HepG2 (cell line): Measurements from ENCODE around the gene SH2D2A. TPM values are rescaled to one million over a fixed set of nuclear protein-coding genes. Genes with fewer than 3 reads are reported as not detected.

Experiments used
- ATAC-seq: fragments of 200-7000 bp; cut with Tn5 transposase; 3 replicates; pipeline ENCODE4 v1.9.1; 2020; ENCODE audit warnings: mild to moderate bottlenecking, moderate library complexity
- BruUV-seq: library from RNA; stranded (reverse); fragments of 400-500 nt; replicated peaks from 2 replicates; lab custom pipeline; 2021; lab: Mats Ljungman, UMichigan
- CTCF ChIA-PET: fragments of 300-600 bp; formaldehyde crosslinking; extraction: SDS; loops from one replicate; lab custom pipeline; 2021; ENCODE audit warnings: low total read pairs, inconsistent platforms, low intra/inter-chr PET ratio; lab: Yijun Ruan, JAX
- POLR2A ChIA-PET: fragments of 350-600 bp; sonication (Branson Sonifier 250); formaldehyde crosslinking; loops from one replicate; lab custom pipeline; 2020; ENCODE audit warnings: antibody characterized with exemption, inconsistent platforms; lab: Yijun Ruan, JAX
- DNase-seq: peaks from one replicate; pipeline ENCODE4 v3.0.0-alpha.2; 2015; ENCODE audit warnings: low spot score
- FAIRE-seq: peaks from 3 replicates; lab custom pipeline; 2011; peaks lifted over from hg19 to GRCh38; lab: Jason Lieb, UNC
- H2AFZ ChIP-seq: one replicate; pipeline ENCODE4 v1.6.1; 2011; ENCODE audit warnings: low read length, inconsistent platforms
- H3K27ac ChIP-seq: fragments of 300-600 bp; 3 replicates; pipeline ENCODE4 v1.8.0; 2011; ENCODE audit warnings: mixed run types, mild to moderate bottlenecking, mixed read lengths, low read length, inconsistent platforms; ENCODE audit not compliant: insufficient read depth; ENCODE audit errors: extremely low read length
- H3K27me3 ChIP-seq, 2 experiments: fragments of 200-600 bp in 1 of 2; 2 replicates in 1 of 2; 3 replicates in 1 of 2; pipeline versions ENCODE4 v1.6.0 to v1.8.0; 2011; ENCODE audit warnings: low read length in 2 of 2, mild to moderate bottlenecking in 2 of 2, moderate library complexity in 2 of 2, inconsistent platforms in 1 of 2; ENCODE audit not compliant: insufficient read depth in 2 of 2, control insufficient read depth in 1 of 2
- H3K36me3 ChIP-seq, 2 experiments: fragments of 200-600 bp in 1 of 2; replicated peaks in 1 of 2; 2 replicates in 1 of 2; 3 replicates in 1 of 2; pipeline versions ENCODE4 v1.5.1 to v1.8.0; 2011; ENCODE audit warnings: low read length in 2 of 2, inconsistent platforms in 1 of 2; ENCODE audit not compliant: insufficient read depth in 2 of 2, control insufficient read depth in 1 of 2
- H3K4me1 ChIP-seq: 2 replicates; pipeline ENCODE4 v1.5.1; 2012; ENCODE audit warnings: low read length, inconsistent platforms; ENCODE audit not compliant: insufficient read depth
- H3K4me2 ChIP-seq: 2 replicates; pipeline ENCODE4 v1.6.0; 2011; ENCODE audit warnings: low read depth, low read length, inconsistent platforms
- H3K4me3 ChIP-seq, 3 experiments: fragments of 200-600 bp in 1 of 3; sonication (generic), shearing (Covaris generic) in 1 of 3; replicated peaks in 1 of 3; 2 replicates each; pipeline ENCODE4 v1.5.1; 2011 to 2016; ENCODE audit warnings: low read length in 3 of 3, inconsistent platforms in 2 of 3, low read depth in 2 of 3, mild to moderate bottlenecking in 2 of 3, control low read depth in 1 of 3, mixed read lengths in 1 of 3; ENCODE audit not compliant: insufficient read depth in 1 of 3
- H3K79me2 ChIP-seq: one replicate; pipeline ENCODE4 v1.6.1; 2011; ENCODE audit warnings: low read length, inconsistent platforms; ENCODE audit not compliant: insufficient read depth
- H3K9ac ChIP-seq: 2 replicates; pipeline ENCODE4 v1.6.0; 2011; ENCODE audit warnings: mild to moderate bottlenecking, low read depth, low read length, inconsistent platforms; ENCODE audit not compliant: insufficient read depth
- H3K9me3 ChIP-seq: 2 replicates; pipeline ENCODE4 v1.5.1; 2012; ENCODE audit warnings: mild to moderate bottlenecking, low read length
- H4K20me1 ChIP-seq: 2 replicates; pipeline ENCODE4 v1.6.0; 2011; ENCODE audit warnings: inconsistent platforms, mild to moderate bottlenecking, low read length, moderate library complexity; ENCODE audit not compliant: insufficient read depth
- CCDC6 ChIP-seq: sonication (generic); formaldehyde crosslinking; IDR thresholded peaks from 2 replicates; pipeline ENCODE4 v1.8.1; 2022; ENCODE audit warnings: mild to moderate bottlenecking, missing genetic modification reagents, moderate library complexity
- MAX ChIP-seq: IDR thresholded peaks from 2 replicates; pipeline ENCODE4 v1.6.1; 2012; ENCODE audit warnings: inconsistent platforms
- MXD4 ChIP-seq: IDR thresholded peaks from 2 replicates; pipeline ENCODE4 v1.6.1; 2016; ENCODE audit warnings: mild to moderate bottlenecking, missing biosample characterization, missing genetic modification reagents
- NR1H2 ChIP-seq: sonication (generic); formaldehyde crosslinking; IDR thresholded peaks from 2 replicates; pipeline ENCODE4 v1.8.1; 2022; ENCODE audit warnings: low read depth, missing genetic modification reagents, borderline replicate concordance
- SAP130 ChIP-seq: IDR thresholded peaks from 2 replicates; pipeline ENCODE4 v1.6.1; 2016; ENCODE audit warnings: low read depth
- SIN3A ChIP-seq: IDR thresholded peaks from 2 replicates; pipeline ENCODE4 v1.6.1; 2011; ENCODE audit warnings: low read depth, mild to moderate bottlenecking, control low read depth, low read length, borderline replicate concordance
- SRY ChIP-seq: sonication (generic); formaldehyde crosslinking; IDR thresholded peaks from 2 replicates; pipeline ENCODE4 v1.8.0; 2022; ENCODE audit warnings: mild to moderate bottlenecking, missing genetic modification reagents
- ZEB1 ChIP-seq: IDR thresholded peaks from 2 replicates; pipeline ENCODE4 v1.6.1; 2012; ENCODE audit warnings: mild to moderate bottlenecking, low read depth, inconsistent platforms; ENCODE audit not compliant: insufficient replicate concordance
- ZNF354B ChIP-seq: sonication (generic); formaldehyde crosslinking; IDR thresholded peaks from 2 replicates; pipeline ENCODE4 v1.8.0; 2022; ENCODE audit warnings: mild to moderate bottlenecking, missing genetic modification reagents
- ZNF432 ChIP-seq: sonication (generic); formaldehyde crosslinking; IDR thresholded peaks from 2 replicates; pipeline ENCODE4 v1.5.0; 2020; ENCODE audit warnings: missing genetic modification reagents, mild to moderate bottlenecking, borderline replicate concordance
- ZNF614 ChIP-seq: IDR thresholded peaks from 2 replicates; pipeline ENCODE4 v1.6.1; 2018; ENCODE audit warnings: missing biosample characterization, missing genetic modification reagents, inconsistent platforms, borderline replicate concordance
- ZNF737 ChIP-seq: sonication (generic); formaldehyde crosslinking; IDR thresholded peaks from 2 replicates; pipeline ENCODE4 v1.5.0; 2020; ENCODE audit warnings: missing genetic modification reagents, mild to moderate bottlenecking, borderline replicate concordance
- ZSCAN31 ChIP-seq: sonication (generic); formaldehyde crosslinking; IDR thresholded peaks from 2 replicates; pipeline ENCODE4 v1.5.0; 2020; ENCODE audit warnings: low read depth, mild to moderate bottlenecking, missing genetic modification reagents
- WGBS: methylation state at CpG from one replicate; pipeline ENCODE4 v1.1.6; 2017; ENCODE audit warnings: low lambda C conversion rate; 5-methylcytosine and 5-hydroxymethylcytosine counted together
- in situ Hi-C: cut with HindIII; loops from 2 replicates; pipeline ENCODE4 v1.10.0; 2017; ENCODE audit warnings: low pct_unique_long_range_greater_than_20kb; ENCODE audit not compliant: extremely low pct_ligation_motif_present
- intact Hi-C: fragments of 100-400 bp; cut with micrococcal nuclease; formaldehyde crosslinking; loops from one replicate; pipeline ENCODE4 v1.10.0; 2022; ENCODE audit not compliant: unreplicated experiment
- polyA plus RNA-seq, 8 experiments: library from polyadenylated mRNA; depleted of rRNA in 3 of 8; stranded (reverse) in 7 of 8; unstranded in 1 of 8; fragments of >200 nt; fragmentation: Illumina TruSeq in 4 of 8; extraction: Trizol in 4 of 8; gene quantifications; 2 replicates each; pipeline versions ENCODE4 v1.2.1 to v1.2.3, GENCODE V29; 2011 to 2016; ENCODE audit warnings: low read depth in 4 of 8, missing spikeins in 1 of 8, mixed read lengths in 1 of 8; ENCODE audit not compliant: insufficient read depth in 1 of 8
- total RNA-seq, 5 experiments: library from RNA; depleted of rRNA; stranded (reverse); fragments of >200 nt; fragmentation: Illumina TruSeq; extraction: Trizol; gene quantifications; 2 replicates each; pipeline ENCODE4 v1.2.3, GENCODE V29; 2016; ENCODE audit warnings: low read depth in 1 of 5
- TF ChIP-seq, protein P1 (sequence below): sonication (generic); formaldehyde crosslinking; IDR thresholded peaks from 2 replicates; pipeline ENCODE4 v1.4.0; 2020; ENCODE audit warnings: missing genetic modification reagents
- TF ChIP-seq, protein P2 (sequence below): sonication (generic); formaldehyde crosslinking; IDR thresholded peaks from 2 replicates; pipeline ENCODE4 v1.9.0; 2021; ENCODE audit warnings: missing genetic modification reagents, borderline replicate concordance

SH2D2A gene
- total and polyA plus RNA-seq, 2 of the 13 experiments (the other 11 are each of a cell fraction or from before 2014, with no cell fraction given) = 0.57 to 0.73 TPM

DNA sequence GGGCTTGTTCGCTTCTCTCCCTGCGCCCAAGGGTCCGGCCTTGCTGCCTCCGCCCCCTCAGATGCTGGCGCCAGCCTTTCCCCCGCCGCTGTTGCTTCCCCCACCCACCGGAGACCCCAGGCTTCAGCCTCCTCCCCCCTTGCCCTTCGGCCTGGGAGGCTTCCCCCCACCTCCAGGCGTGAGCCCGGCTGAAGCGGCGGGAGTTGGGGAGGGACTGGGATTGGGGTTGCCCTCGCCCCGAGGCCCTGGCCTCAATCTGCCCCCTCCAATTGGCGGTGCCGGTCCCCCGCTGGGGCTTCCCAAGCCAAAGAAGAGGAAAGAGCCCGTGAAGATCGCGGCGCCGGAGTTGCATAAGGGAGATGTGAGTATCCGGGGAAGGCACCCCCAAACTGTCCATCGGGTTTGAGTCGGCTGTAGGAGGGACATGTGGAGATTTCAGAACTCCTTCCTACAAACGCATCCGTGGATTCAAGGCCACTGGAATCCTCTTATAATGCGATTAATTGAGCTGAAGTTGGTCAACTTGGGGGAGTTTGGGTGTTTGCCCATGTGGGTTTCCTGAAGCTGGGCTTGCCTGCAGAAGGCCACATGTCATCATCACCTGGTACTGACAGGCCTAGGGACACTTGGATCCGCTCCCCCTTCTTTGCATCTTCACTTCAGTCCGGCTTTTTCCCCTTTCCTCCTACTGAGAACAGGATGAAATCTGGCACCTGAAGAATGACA is 48.6 kb downstream of the SH2D2A start:
- POLR2A ChIA-PET = interaction anchor here (0.8 to 6.5 kb wide), 18 partner anchors 8 to 107 kb away, joined by 3 to 125 read pairs (median 4); partner anchors contain the start of genes HDGF, ISG20L2, METTL25B and MRPL24
- Histone ChIP-seq H3K4me1 (peaks cover 57% of the 10 kb centered on the region), H3K9me3 (no peaks in the 10 kb centered on the region), H3K4me3 (peak overlapping the region; percentile 85 to 100 (median 92)), H3K79me2 (peaks cover 59% of the 10 kb centered on the region), H3K36me3 (peaks cover 3 to 25% of the 10 kb centered on the region in 2 experiments; a peak in 1 of 5 replicates), H3K27me3 (no peaks in the 10 kb centered on the region; a peak in 1 of 5 replicates), H3K27ac (peak overlapping the region; percentile 84), H3K9ac (peak overlapping the region; percentile 96), H3K4me2 (peak overlapping the region; percentile 85), H4K20me1 (peaks cover 5% of the 10 kb centered on the region; the same call in 1 of the 2 replicates), H2AFZ (no peak overlapping the region)
- intact Hi-C loops = loop anchor here (1.0 kb wide), 3 partner anchors 17 to 42 kb away; partner anchors contain the start of genes HDGF and MRPL24
- no peak for DNase-seq
- in situ Hi-C loops = loop anchor here (5.0 kb wide), 1 partner anchor 41 kb away; the partner anchor contains the start of genes ISG20L2 and METTL25B
- ATAC-seq = peak; percentile 16
- no peak for FAIRE-seq
- TSS peak; percentile 71 for BruUV-seq
- CTCF ChIA-PET = no interaction called here
- 0% methylated on average over 16 of the region's 31 CpGs for WGBS
- TF ChIP-seq ZNF432 (no peak), MAX (peak; percentile 34), ZEB1 (no peak), ZNF614 (CRISPR knock-in tag) (0 out of 2 replicates have a peak, but pooled peaks have one; percentile 4), NR1H2 (CRISPR knock-in tag) (no peak), SIN3A (peak; percentile 66; the same call in 1 of the 2 replicates), ZSCAN31 (0 out of 2 replicates have a peak, but pooled peaks have one; percentile 3), SRY (CRISPR knock-in tag) (no peak), CCDC6 (no peak), SAP130 (peak; percentile 73), ZNF354B (CRISPR knock-in tag) (no peak), MXD4 (CRISPR knock-in tag) (0 out of 2 replicates have a peak, but pooled peaks have one; percentile 4), ZNF737 (CRISPR knock-in tag) (0 out of 2 replicates have a peak, but pooled peaks have one; percentile 34)
- TF ChIP-seq, protein P1, sequence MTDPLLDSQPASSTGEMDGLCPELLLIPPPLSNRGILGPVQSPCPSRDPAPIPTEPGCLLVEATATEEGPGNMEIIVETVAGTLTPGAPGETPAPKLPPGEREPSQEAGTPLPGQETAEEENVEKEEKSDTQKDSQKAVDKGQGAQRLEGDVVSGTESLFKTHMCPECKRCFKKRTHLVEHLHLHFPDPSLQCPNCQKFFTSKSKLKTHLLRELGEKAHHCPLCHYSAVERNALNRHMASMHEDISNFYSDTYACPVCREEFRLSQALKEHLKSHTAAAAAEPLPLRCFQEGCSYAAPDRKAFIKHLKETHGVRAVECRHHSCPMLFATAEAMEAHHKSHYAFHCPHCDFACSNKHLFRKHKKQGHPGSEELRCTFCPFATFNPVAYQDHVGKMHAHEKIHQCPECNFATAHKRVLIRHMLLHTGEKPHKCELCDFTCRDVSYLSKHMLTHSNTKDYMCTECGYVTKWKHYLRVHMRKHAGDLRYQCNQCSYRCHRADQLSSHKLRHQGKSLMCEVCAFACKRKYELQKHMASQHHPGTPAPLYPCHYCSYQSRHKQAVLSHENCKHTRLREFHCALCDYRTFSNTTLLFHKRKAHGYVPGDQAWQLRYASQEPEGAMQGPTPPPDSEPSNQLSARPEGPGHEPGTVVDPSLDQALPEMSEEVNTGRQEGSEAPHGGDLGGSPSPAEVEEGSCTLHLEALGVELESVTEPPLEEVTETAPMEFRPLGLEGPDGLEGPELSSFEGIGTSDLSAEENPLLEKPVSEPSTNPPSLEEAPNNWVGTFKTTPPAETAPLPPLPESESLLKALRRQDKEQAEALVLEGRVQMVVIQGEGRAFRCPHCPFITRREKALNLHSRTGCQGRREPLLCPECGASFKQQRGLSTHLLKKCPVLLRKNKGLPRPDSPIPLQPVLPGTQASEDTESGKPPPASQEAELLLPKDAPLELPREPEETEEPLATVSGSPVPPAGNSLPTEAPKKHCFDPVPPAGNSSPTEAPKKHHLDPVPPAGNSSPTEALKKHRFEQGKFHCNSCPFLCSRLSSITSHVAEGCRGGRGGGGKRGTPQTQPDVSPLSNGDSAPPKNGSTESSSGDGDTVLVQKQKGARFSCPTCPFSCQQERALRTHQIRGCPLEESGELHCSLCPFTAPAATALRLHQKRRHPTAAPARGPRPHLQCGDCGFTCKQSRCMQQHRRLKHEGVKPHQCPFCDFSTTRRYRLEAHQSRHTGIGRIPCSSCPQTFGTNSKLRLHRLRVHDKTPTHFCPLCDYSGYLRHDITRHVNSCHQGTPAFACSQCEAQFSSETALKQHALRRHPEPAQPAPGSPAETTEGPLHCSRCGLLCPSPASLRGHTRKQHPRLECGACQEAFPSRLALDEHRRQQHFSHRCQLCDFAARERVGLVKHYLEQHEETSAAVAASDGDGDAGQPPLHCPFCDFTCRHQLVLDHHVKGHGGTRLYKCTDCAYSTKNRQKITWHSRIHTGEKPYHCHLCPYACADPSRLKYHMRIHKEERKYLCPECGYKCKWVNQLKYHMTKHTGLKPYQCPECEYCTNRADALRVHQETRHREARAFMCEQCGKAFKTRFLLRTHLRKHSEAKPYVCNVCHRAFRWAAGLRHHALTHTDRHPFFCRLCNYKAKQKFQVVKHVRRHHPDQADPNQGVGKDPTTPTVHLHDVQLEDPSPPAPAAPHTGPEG = no peak
- TF ChIP-seq, protein P2, sequence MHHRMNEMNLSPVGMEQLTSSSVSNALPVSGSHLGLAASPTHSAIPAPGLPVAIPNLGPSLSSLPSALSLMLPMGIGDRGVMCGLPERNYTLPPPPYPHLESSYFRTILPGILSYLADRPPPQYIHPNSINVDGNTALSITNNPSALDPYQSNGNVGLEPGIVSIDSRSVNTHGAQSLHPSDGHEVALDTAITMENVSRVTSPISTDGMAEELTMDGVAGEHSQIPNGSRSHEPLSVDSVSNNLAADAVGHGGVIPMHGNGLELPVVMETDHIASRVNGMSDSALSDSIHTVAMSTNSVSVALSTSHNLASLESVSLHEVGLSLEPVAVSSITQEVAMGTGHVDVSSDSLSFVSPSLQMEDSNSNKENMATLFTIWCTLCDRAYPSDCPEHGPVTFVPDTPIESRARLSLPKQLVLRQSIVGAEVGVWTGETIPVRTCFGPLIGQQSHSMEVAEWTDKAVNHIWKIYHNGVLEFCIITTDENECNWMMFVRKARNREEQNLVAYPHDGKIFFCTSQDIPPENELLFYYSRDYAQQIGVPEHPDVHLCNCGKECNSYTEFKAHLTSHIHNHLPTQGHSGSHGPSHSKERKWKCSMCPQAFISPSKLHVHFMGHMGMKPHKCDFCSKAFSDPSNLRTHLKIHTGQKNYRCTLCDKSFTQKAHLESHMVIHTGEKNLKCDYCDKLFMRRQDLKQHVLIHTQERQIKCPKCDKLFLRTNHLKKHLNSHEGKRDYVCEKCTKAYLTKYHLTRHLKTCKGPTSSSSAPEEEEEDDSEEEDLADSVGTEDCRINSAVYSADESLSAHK (CRISPR knock-in tag) = no peak
